Endothelial cell of umbilical vein (primary cell): ENCODE results near the gene RAD9A. TPM values are rescaled to one million over a fixed set of nuclear protein-coding genes. Genes with fewer than 3 reads are reported as not detected.

Experiments
- BruUV-seq: library from RNA; stranded (reverse); fragments of 400-500 nt; replicated peaks from 2 replicates; lab custom pipeline; 2021; lab: Mats Ljungman, UMichigan
- CTCF ChIA-PET: fragments of 300-600, 350-600 bp; sonication (Branson Sonifier 250); formaldehyde crosslinking; loops from one replicate; lab custom pipeline; 2021; ENCODE audit warnings: antibody characterized with exemption, inconsistent platforms; lab: Charles Lee
- POLR2A ChIA-PET: fragments of 300-600, 350-600 bp; sonication (Branson Sonifier 250); formaldehyde crosslinking; loops from one replicate; lab custom pipeline; 2021; ENCODE audit warnings: antibody characterized with exemption, inconsistent platforms; lab: Charles Lee
- DNase-seq: peaks from one replicate; pipeline ENCODE4 v3.0.0-alpha.2; 2011; ENCODE audit warnings: low read depth, low spot score
- FAIRE-seq: peaks from 2 replicates; lab custom pipeline; 2011; peaks lifted over from hg19 to GRCh38; lab: Jason Lieb, UNC
- H2AFZ ChIP-seq: 2 replicates; pipeline ENCODE4 v1.6.0; 2012; ENCODE audit warnings: low read depth, low read length, control low read depth, inconsistent platforms
- H3K27ac ChIP-seq: 2 replicates; pipeline ENCODE4 v1.5.1; 2011; ENCODE audit warnings: low read depth, mild to moderate bottlenecking, control low read depth, low read length, moderate library complexity; ENCODE audit not compliant: insufficient read depth
- H3K27me3 ChIP-seq, 2 experiments: 2 replicates each; pipeline versions ENCODE4 v1.6.0 to v1.6.1; 2011; ENCODE audit warnings: low read length in 2 of 2, mixed read lengths in 1 of 2; ENCODE audit not compliant: control insufficient read depth in 2 of 2, insufficient read depth in 2 of 2
- H3K36me3 ChIP-seq, 2 experiments: 2 replicates in 1 of 2; 3 replicates in 1 of 2; pipeline ENCODE4 v1.5.1; 2011; ENCODE audit warnings: low read length in 2 of 2, mild to moderate bottlenecking in 1 of 2, moderate library complexity in 1 of 2; ENCODE audit not compliant: control insufficient read depth in 2 of 2, insufficient read depth in 2 of 2; ENCODE audit errors: extremely low read depth in 1 of 2
- H3K4me1 ChIP-seq: 3 replicates; pipeline ENCODE4 v1.5.1; 2011; ENCODE audit warnings: mild to moderate bottlenecking, low read length; ENCODE audit not compliant: control insufficient read depth, insufficient read depth; ENCODE audit errors: extremely low read depth
- H3K4me2 ChIP-seq: 2 replicates; pipeline ENCODE4 v1.6.1; 2011; ENCODE audit warnings: low read length, control low read depth, mixed read lengths; ENCODE audit not compliant: insufficient read depth
- H3K4me3 ChIP-seq, 3 experiments: fragments of 200-600 bp in 1 of 3; sonication (generic), shearing (Covaris generic) in 1 of 3; replicated peaks in 1 of 3; 2 replicates each; pipeline ENCODE4 v1.5.1; 2011 to 2016; ENCODE audit warnings: control low read depth in 3 of 3, low read length in 3 of 3, mild to moderate bottlenecking in 2 of 3, inconsistent platforms in 1 of 3, low read depth in 1 of 3, moderate library complexity in 1 of 3; ENCODE audit not compliant: insufficient read depth in 1 of 3
- H3K79me2 ChIP-seq: 2 replicates; pipeline ENCODE4 v1.6.0; 2012; ENCODE audit warnings: low read length, inconsistent platforms; ENCODE audit not compliant: control insufficient read depth, insufficient read depth
- H3K9ac ChIP-seq: replicated peaks from 2 replicates; pipeline ENCODE3; 2011; ENCODE audit warnings: low read length, control low read depth; ENCODE audit not compliant: insufficient read depth; ENCODE audit errors: extremely low read depth
- H3K9me1 ChIP-seq: replicated peaks from 3 replicates; pipeline ENCODE4 v1.6.0; 2011; ENCODE audit warnings: mild to moderate bottlenecking, low read length; ENCODE audit not compliant: control insufficient read depth, insufficient read depth; ENCODE audit errors: extremely low read depth
- H3K9me3 ChIP-seq: replicated peaks from 2 replicates; pipeline ENCODE4 v1.5.1; 2012; ENCODE audit warnings: low read length, inconsistent platforms; ENCODE audit not compliant: control insufficient read depth, insufficient read depth
- H4K20me1 ChIP-seq: replicated peaks from 2 replicates; pipeline ENCODE3; 2011; ENCODE audit warnings: mild to moderate bottlenecking, low read length; ENCODE audit not compliant: control insufficient read depth, insufficient read depth; ENCODE audit errors: extremely low read depth
- CTCF ChIP-seq, 2 donors: IDR thresholded peaks; 1 replicate in 1 of 2; 2 replicates in 1 of 2; pipeline ENCODE4 v1.5.1; 2011; ENCODE audit warnings: low read length in 2 of 2, mild to moderate bottlenecking in 2 of 2, moderate library complexity in 2 of 2, control low read depth in 1 of 2, inconsistent platforms in 1 of 2, low read depth in 1 of 2; ENCODE audit not compliant: insufficient read depth in 1 of 2; ENCODE audit errors: extremely low read depth in 1 of 2
- EZH2 ChIP-seq: IDR thresholded peaks from 2 replicates; pipeline ENCODE4 v1.6.1; 2012; ENCODE audit warnings: borderline replicate concordance, low read depth, mild to moderate bottlenecking, moderate library complexity, low read length, inconsistent platforms; ENCODE audit not compliant: severe bottlenecking
- FOS ChIP-seq: IDR thresholded peaks from 2 replicates; pipeline ENCODE4 v1.6.1; 2011; ENCODE audit warnings: mild to moderate bottlenecking, low read length, moderate library complexity, borderline replicate concordance; ENCODE audit not compliant: insufficient read depth
- GATA2 ChIP-seq: IDR thresholded peaks from 2 replicates; pipeline ENCODE4 v1.7.0; 2011; ENCODE audit warnings: low read depth, mild to moderate bottlenecking, moderate library complexity, mixed read lengths, low read length; ENCODE audit not compliant: insufficient read length, insufficient read depth
- JUN ChIP-seq: IDR thresholded peaks from 2 replicates; pipeline ENCODE4 v1.6.1; 2011; ENCODE audit warnings: borderline replicate concordance, low read depth; ENCODE audit not compliant: insufficient read length, insufficient read depth
- MYC ChIP-seq: IDR thresholded peaks from one replicate; pipeline ENCODE4 v1.6.1; 2011; ENCODE audit warnings: mild to moderate bottlenecking, low read depth, low read length
- POLR2A ChIP-seq: IDR thresholded peaks from 2 replicates; pipeline ENCODE4 v1.6.1; 2012; ENCODE audit warnings: low read depth, mild to moderate bottlenecking, control low read depth, low read length
- POLR2AphosphoS5 ChIP-seq: IDR thresholded peaks from 2 replicates; pipeline ENCODE4 v1.6.1; 2012; ENCODE audit warnings: low read depth, mild to moderate bottlenecking, control low read depth, low read length, moderate library complexity; ENCODE audit not compliant: insufficient read depth
- dilution Hi-C: fragments of 300-500 bp; cut with MboI; formaldehyde crosslinking; loops from one replicate; pipeline ENCODE4 v1.15.0; 2019; ENCODE audit warnings: low sequenced_read_pairs; ENCODE audit not compliant: extremely low pct_ligation_motif_present
- intact Hi-C: fragments of 100-400 bp; cut with micrococcal nuclease; formaldehyde crosslinking; loops from one replicate; pipeline ENCODE4 v1.10.0; 2022
- polyA plus RNA-seq, 4 experiments: library from polyadenylated mRNA; depleted of rRNA in 3 of 4; stranded (reverse) in 3 of 4; unstranded in 1 of 4; fragments of >200 nt; gene quantifications; 2 replicates each; pipeline versions ENCODE4 v1.2.1 to v1.2.3, GENCODE V29; 2011 to 2012; ENCODE audit warnings: missing spikeins in 1 of 4
- total RNA-seq: library from RNA; stranded (reverse); gene quantifications from 2 replicates; pipeline ENCODE4 v1.2.3, GENCODE V29; 2021
- TF ChIP-seq, protein P1 (sequence below): IDR thresholded peaks from 2 replicates; pipeline ENCODE4 v1.6.1; 2011; ENCODE audit not compliant: insufficient read depth, insufficient read length

RAD9A gene
- total and polyA plus RNA-seq, 2 donors (not counting 3 experiments of a cell fraction or from before 2014, with no cell fraction given) = 18.4 to 22.2 TPM

DNA sequence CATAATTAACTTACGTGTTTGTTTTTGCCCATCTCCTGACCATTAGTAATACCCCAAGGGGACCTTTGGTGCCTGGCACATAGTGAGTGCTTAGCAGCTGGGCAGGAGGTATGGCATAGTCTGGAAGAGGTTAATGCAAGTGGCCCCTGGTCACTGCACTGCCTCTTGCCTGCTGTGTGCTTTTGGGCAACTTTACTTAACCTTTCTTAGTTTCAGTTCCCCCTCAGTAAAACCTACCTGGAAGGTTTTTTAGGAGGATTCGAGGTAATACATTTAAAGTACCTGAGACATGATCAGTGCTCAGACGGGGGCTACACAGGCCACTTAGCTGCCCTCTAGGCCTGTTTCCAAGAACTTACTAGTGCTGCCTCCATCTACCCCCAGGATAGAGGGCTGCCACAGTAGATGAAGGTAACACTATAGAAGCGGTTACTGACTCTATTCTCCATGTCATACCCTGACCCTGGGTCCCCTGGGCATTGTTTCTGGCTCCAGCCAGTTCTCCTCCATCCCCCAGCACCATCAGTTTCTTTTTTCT lies 41.8 kb upstream of the RAD9A start:
- no peak for TF ChIP-seq POLR2A
- no peak for TF ChIP-seq POLR2AphosphoS5
- no peak for TF ChIP-seq JUN
- no peak for TF ChIP-seq EZH2
- no peak for TF ChIP-seq MYC
- TF ChIP-seq CTCF (IDR thresholded peaks at IDR 0.05; ENCODE audit: extremely low read depth in 1 of 2, insufficient read depth in 1 of 2, low read depth in 1 of 2, low read length in 2 of 2) = no peak
- TF ChIP-seq FOS = no peak
- TF ChIP-seq, protein P1, sequence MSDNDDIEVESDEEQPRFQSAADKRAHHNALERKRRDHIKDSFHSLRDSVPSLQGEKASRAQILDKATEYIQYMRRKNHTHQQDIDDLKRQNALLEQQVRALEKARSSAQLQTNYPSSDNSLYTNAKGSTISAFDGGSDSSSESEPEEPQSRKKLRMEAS = no peak
- no peak for TF ChIP-seq GATA2
- POLR2A ChIA-PET = no interaction called here
- dilution Hi-C loops = no loop called here
- H3K9me1 ChIP-seq = no peaks in the 10 kb centered on the region
- H3K9me3 ChIP-seq = no peaks in the 10 kb centered on the region
- no peak overlapping the region for H3K4me2 ChIP-seq
- intact Hi-C loops = no loop called here
- DNase-seq (no peak), FAIRE-seq (no peak)
- H3K27ac ChIP-seq = no peak overlapping the region
- no TSS peak for BruUV-seq
- H3K27me3 ChIP-seq = no peaks in the 10 kb centered on the region
- no peak overlapping the region for H2AFZ ChIP-seq
- no peaks in the 10 kb centered on the region for H3K36me3 ChIP-seq
- H3K79me2 ChIP-seq = peaks cover 4% of the 10 kb centered on the region
- peaks cover 31% of the 10 kb centered on the region for H3K4me1 ChIP-seq
- H3K9ac ChIP-seq = no peak overlapping the region
- no peaks in the 10 kb centered on the region for H4K20me1 ChIP-seq
- CTCF ChIA-PET = interaction anchor here (1.7 to 15.0 kb wide), 4 partner anchors 28 to 87 kb away, joined by 7 to 1051 read pairs (median 16); partner anchors contain the start of gene CLCF1
- H3K4me3 ChIP-seq = no peak overlapping the region
